NCI-H1694 treated with DMSO at 0.1 percent for 48 hours (cell line): ENCODE results near the gene KRTAP6-1.

Experiments used
- DNase-seq: peaks from one replicate; lab custom pipeline; 2025; lab: John Stamatoyannopoulos, UW

The KRTAP6-1 gene

GRCh38 chr21:30613836-30614235 lies at the start of gene KRTAP6-1:
KRTAP6-1 (minus strand) TSS chr21:30613930; CDS start chr21:30613904, 26 bp downstream.
- DNase-seq = no peak

- no peak for DNase-seq
These were observed 39.2 kb upstream of the KRTAP6-1 start for GRCh38 chr21:30652891-30653290.

GRCh38 chr21:30646904-30647414 lies 33.2 kb upstream of the KRTAP6-1 start:
- DNase-seq = no peak

- DNase-seq = no peak
These were observed 28.8 kb upstream of the KRTAP6-1 start, which contains the start of gene KRTAP20-3 for GRCh38 chr21:30642564-30642963. KRTAP20-3 (plus strand) TSS chr21:30642864.

- DNase-seq = no peak
These were observed 25.0 kb upstream of the KRTAP6-1 start for GRCh38 chr21:30638686-30639085.

- DNase-seq = no peak
These were observed 21.2 kb upstream of the KRTAP6-1 start, which contains the start of gene KRTAP20-2 for GRCh38 chr21:30634906-30635305. KRTAP20-2 (plus strand) TSS chr21:30635206; CDS start chr21:30635264, 58 bp downstream.

- no peak for DNase-seq
These were observed 15.5 kb upstream of the KRTAP6-1 start for GRCh38 chr21:30629200-30629599.

GRCh38 chr21:30628109-30628508 lies 14.4 kb upstream of the KRTAP6-1 start:
- DNase-seq = no peak

- DNase-seq = no peak
These were observed 11.9 kb upstream of the KRTAP6-1 start for GRCh38 chr21:30625449-30626165.

GRCh38 chr21:30623362-30623761 lies 9.6 kb upstream of the KRTAP6-1 start:
- no peak for DNase-seq

- DNase-seq = no peak
These were observed 6.8 kb upstream of the KRTAP6-1 start, which contains the start of gene KRTAP20-4 for GRCh38 chr21:30620522-30620921. KRTAP20-4 (plus strand) TSS chr21:30620627.

- DNase-seq = no peak
These were observed 6.3 kb upstream of the KRTAP6-1 start for GRCh38 chr21:30620080-30620479.

GRCh38 chr21:30616125-30616524 lies 2.4 kb upstream of the KRTAP6-1 start, which contains the start of gene KRTAP20-1:
KRTAP20-1 (plus strand) TSS chr21:30616425; CDS start chr21:30616455, 30 bp downstream.
- no peak for DNase-seq

GRCh38 chr21:30615199-30615598 lies 1.5 kb upstream of the KRTAP6-1 start:
- DNase-seq = no peak

- no peak for DNase-seq
These were observed 1.6 kb downstream of the KRTAP6-1 start for GRCh38 chr21:30612132-30612531.

GRCh38 chr21:30605968-30606367 lies 7.8 kb downstream of the KRTAP6-1 start:
- no peak for DNase-seq

- no peak for DNase-seq
These were observed 12.9 kb downstream of the KRTAP6-1 start, which contains the start of gene KRTAP22-1 for GRCh38 chr21:30600787-30601186. KRTAP22-1 (plus strand) TSS chr21:30601087.

GRCh38 chr21:30598802-30599201 lies 14.9 kb downstream of the KRTAP6-1 start, which contains the start of gene KRTAP6-2:
KRTAP6-2 (minus strand) TSS chr21:30598902; CDS start chr21:30598874, 28 bp downstream.
- no peak for DNase-seq

- no peak for DNase-seq
These were observed 21.6 kb downstream of the KRTAP6-1 start, which contains the start of gene KRTAP6-3 for GRCh38 chr21:30592140-30592539. KRTAP6-3 (plus strand) TSS chr21:30592440; CDS start chr21:30592446, 6 bp downstream.

- no peak for DNase-seq
These were observed 23.4 kb downstream of the KRTAP6-1 start, which contains the start of gene KRTAP22-2 for GRCh38 chr21:30590297-30590696. KRTAP22-2 (minus strand) TSS chr21:30590397.

GRCh38 chr21:30582870-30583269 lies 30.9 kb downstream of the KRTAP6-1 start:
- no peak for DNase-seq

GRCh38 chr21:30580132-30580531 lies 33.6 kb downstream of the KRTAP6-1 start:
- DNase-seq = no peak

- DNase-seq = no peak
These were observed 34.4 kb downstream of the KRTAP6-1 start for GRCh38 chr21:30579346-30579745.
